Raji (cell line): ENCODE measurements around the gene SLCO2B1.

Experiments
- POLR2A ChIP-seq: IDR thresholded peaks from 2 replicates; pipeline ENCODE4 v1.6.1; 2011; ENCODE audit warnings: low read depth, low read length, control low read depth; ENCODE audit not compliant: insufficient read depth

Gene SLCO2B1

DNA sequence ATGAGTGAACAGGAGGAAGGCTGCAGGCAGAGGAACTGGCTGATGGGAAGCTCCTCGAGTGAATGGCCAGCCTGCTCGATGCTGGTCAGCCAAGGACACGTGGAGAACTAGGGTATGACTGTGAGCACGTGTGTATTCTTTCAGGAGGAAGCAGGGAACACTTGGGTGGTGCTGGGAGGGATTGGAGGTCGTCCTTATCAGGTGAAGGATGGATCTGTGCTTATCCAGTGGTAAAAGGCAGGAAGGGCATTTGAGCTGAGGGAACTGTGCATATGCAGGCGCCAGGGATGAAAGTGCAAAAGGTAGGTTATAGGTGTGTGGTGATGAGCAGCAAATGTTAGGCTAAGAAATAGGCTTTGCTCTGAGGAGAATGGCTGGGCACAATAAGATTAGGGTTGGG is 9.7 kb upstream of the SLCO2B1 start:
- no peak for TF ChIP-seq POLR2A

DNA sequence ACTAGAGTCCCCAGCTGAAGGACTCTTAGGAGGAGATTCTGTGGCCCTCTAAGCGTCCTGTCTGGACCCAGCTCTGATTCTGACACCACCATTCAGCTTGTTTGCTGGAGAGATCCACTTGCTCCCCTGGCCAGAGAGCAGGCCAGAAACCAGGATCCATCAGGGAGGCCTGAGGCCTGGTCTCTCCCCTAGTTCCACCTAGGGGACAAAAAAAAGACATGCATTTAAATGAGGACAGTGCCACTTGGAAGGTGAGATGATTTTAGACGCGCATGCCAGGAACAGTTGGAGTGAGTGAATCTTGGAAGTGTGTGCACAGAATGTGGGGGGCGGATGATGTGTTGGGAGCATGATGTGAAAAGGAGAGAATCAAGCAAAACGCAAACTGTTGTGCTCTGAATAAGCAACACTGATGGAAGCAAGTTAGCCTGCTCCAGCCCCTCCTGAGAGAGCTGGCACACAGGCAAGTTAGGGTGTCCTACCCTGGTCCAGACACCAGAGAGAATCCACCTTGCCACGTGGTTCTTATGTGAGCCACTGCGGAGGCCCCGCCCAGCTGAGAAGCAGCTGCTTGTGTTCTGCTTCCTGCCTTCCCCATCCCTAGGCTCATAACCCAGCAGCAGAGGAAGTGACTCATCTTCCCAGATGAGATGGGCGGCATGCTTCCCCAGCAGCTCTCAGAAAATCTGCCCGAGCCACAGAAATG is 8.0 kb upstream of the SLCO2B1 start:
- no peak for TF ChIP-seq POLR2A

DNA sequence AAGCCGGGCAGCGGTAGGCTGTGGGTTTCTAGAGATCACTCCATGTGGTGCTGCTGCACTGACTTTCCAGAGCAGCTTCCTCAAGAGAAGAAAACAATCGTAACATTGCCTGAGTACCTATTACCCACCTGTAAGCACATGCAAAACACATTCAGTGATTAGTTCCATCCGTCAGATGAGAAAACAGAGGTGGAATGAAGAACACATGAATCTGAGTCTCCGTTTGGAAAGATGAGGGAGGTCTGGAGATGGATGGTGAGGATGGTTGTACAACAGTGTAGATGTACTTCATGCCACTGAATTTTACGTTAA is 7.5 kb upstream of the SLCO2B1 start:
- no peak for TF ChIP-seq POLR2A

DNA sequence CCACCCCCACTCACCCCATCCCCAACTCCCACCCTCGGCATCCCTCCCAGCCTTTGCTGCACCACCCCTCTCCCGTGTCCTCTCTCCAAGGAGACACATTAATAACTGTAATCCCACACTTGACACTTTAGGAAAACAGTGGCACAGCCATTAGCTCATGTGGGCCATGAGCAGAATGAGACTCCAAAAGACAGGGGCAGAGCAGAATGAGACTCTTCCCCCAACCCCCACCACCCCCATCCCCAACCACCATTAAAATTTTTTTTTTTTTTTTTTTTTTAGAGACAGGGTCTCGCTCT is 6.2 kb upstream of the SLCO2B1 start:
- no peak for TF ChIP-seq POLR2A

DNA sequence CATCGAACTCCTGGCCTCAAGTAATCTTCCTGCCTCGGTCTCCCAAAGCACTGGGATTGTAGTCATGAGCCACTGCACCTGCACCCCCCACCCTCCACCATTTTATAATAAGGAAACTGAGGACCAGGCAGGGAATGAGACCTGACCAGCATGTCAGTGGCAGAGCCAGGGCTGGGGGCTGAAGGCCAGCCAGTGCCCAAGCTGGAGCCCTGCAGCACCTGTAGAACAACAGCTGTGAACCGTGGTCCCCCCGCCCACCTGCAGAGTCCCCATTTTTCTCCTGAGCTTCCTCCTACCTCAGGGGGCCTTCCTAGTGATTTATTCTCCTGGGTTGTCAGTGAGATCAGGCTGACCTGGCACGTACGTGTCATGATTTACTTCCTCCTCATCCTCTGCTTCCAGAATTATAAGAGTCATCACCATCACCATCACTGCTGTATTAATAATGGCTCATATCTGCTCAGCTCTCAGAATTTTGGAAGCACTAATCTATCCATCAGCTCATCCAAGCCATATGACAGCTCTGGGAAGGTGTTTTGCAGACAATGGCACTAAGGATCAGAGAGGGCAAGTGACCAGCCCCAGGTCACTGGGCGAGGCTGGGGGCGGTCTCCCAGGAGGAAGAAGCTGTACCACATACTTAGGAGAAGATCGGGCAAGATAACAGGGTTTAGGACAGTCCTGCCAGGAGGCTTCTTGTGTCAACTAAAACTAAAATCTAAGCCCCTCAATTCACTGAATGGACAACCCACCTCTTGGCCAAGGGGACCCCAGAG is 5.5 kb upstream of the SLCO2B1 start:
- no peak for TF ChIP-seq POLR2A

DNA sequence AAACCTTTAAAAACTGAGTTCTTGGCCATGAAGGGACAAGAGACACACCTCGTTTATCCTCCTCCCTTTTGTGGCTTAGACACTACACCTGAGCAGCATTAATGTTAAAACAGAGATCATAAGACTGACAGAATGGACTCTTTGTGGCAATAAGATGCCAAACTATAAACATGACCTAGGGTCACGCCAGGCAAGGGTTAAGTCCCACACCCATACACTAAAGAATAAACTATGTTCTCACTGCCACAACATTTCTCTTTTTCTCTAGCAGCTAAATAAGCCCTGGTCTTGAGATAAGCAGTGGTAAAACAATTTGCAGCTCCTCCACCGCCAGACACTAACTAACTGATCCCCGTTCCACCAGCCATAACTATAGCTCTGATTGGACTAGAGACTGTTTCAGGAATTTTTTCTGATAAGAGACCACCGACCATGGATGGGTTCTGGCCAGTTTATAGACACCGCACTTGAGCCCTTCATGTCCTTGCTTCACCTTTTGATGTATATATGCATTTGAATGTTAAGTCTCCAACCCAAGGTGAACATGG is 4.9 kb upstream of the SLCO2B1 start:
- no peak for TF ChIP-seq POLR2A

DNA sequence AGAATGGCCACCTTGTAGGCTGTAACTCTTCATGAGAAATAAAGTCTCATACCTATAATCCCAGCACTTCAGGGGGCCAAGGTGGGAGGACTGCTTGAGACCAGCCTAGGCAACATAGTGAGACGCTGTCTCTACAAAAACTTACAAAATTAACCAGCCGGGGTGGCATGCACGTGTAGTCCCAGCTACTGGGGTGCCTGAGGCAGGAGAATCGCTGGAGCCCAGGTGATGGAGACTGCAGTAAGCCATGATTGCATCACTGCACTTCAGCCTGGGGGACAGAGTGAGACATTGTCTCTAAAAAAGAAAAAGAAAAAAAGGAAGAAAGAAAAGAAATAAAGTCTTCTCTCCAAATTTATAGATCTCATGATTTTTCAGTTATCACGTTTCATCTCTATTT is 4.2 kb upstream of the SLCO2B1 start:
- TF ChIP-seq POLR2A, result no peak

DNA sequence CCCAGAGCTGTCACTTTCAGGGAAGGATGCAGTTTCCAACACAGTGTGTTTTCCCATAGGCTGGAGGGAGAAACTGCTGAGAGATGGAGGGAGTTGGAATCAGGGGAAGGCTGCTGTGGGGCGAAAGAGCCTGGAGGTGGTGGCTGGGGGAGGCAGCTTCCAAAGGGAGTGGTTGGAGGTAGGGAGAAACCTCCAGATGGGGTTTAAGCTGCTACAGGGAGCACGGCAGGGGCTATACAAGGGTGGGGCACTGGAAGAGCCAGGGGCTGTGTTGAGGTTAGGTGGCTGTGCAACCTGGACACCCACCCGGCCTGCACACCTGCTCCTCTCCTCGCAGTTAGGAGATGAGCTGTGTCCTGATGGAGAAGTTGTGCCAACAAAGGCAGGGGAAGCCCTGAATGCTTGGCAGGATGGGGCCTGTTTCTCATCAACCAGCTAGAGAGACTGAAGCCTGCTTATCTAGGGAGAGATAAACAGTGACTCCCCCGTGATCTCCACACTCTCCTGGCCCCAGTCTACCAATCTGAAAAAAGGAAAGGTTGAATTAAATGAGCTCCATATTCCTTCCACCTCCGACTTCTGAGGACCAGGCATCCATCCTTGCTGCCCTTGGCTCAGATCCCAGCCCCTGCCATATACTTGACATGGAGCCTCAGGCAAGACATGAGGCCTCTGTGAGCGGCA is 3.6 kb upstream of the SLCO2B1 start:
- no peak for TF ChIP-seq POLR2A

DNA sequence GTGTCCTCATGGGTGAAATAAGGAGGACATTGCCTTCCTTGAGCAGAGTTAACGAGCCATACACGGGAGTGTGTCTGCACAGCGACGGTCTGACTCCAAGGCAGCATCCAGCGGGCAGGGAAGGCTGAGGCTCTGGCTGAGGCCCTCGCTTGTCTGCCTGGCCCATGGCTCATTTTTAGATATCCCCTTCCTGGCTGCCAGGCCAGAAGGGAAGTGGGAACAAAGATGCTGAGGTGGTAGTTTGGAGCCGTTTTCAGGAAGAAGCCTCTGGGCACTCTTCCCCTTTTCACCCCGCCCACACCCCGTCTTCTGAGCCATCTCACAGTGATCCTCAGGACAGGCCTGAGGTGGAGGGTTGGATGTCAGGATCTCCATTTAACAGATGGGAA is 3.0 kb upstream of the SLCO2B1 start:
- no peak for TF ChIP-seq POLR2A

DNA sequence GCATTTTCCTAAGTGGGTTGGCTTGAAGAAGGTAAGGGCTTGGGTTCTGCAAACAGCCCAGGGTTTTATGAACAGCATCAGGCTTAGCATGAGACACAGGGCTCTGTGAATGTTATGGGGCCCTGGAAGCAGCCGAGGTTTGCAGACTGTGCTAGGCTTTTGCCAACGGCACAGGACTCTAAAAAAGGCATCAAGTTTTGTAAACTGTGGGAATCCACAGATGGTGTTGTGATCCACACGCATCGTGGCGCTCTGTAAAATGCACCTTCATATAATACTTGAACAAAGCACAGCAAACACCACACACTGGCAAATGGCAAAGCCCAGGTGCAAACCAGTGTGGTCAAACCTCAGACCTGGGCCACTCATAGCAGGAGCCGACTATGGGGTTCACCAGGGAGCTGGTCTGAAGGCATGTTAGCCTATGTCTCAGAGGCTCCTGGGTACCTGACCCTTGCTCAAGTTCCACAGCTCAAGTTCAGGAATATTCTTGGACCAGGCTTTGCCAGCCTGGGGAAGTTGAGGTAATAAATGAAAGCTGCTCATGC is 2.4 kb upstream of the SLCO2B1 start:
- no peak for TF ChIP-seq POLR2A

DNA sequence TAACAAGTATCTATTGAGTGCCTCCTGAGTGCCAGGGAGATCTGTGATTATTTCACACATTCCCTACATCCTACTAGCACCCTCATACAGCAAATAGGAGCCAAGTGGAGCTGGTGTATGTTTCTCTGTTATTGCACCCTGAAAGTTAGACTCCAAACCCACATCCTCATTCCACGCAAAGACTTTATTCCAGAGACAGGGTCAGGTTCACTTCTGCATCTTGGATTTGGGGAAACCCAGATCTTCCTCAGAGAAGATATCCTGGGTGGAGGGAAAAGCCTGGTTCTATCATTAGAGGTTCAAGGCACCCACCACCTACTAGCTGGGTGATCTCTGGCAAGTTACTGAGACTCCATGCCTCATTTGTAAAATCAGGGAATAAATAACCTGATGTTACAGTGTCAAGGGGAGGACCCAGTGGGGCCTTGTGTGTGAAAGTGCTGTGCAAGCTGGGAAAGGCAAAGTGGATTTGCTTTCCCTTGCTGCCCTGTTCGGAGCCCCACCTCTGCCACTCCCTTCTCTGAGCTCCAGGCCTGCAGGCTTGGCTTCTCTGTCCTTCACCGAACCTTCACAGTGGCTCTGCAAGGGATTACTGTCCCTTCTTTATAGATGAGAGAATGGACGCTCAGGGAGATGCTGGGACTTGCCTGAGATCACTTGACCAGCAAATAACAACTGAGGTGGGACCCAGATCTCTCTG is 991 bp upstream of the SLCO2B1 start:
- TF ChIP-seq POLR2A, result no peak

DNA sequence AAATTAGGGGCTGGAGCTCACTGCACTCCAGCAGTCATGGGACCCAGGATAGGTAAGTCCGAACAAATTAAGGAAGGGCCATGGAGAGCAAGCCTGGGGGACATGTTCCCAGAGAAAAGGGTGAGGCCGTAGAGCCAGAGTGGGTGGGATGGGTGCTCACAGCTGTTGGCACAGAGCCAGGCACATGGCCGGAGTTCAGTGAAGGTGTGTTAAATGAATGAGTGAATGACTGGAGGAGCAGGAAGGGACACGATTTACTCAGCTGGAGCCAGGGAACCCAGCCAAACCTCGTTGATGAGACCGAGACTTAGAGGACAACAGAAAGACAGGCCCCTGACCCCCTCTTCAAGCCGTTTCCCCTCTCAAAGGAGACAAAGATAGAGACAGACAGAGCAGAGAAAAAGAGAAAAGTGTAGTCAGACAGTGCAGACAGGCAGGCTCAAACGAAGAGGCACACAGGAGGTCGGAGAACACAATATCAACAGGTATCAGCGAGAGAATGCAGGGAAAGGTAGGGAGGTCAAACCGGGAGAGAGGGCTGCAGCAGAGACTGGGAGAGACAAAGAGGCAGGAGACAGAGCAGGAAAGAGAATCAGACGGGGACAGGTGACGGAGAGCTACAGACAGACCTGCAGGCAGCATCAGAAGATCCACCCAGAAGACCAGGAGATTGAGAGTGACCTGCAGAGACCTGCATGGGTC is 590 bp downstream of the SLCO2B1 start:
- no peak for TF ChIP-seq POLR2A

DNA sequence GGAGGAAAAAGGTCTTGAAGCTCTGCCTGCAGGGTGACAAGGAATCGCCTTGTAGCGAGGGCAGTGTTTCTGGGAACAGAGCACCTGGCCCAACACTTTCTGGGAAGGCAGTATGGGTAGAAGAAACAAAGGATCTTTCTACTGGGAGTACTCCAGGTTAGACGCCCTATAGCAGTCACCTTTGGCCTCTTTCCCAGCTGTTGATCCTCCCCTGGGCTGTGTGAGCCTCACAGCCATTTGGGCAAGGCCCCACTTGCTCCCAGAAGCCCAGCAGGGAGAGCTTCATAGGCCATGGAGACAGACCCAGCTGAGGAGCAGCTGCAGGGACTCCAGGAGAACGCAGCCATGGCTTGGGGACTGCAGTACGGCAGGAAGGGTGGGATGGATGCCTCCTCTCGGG is 1.2 kb downstream of the SLCO2B1 start:
- TF ChIP-seq POLR2A, result no peak

DNA sequence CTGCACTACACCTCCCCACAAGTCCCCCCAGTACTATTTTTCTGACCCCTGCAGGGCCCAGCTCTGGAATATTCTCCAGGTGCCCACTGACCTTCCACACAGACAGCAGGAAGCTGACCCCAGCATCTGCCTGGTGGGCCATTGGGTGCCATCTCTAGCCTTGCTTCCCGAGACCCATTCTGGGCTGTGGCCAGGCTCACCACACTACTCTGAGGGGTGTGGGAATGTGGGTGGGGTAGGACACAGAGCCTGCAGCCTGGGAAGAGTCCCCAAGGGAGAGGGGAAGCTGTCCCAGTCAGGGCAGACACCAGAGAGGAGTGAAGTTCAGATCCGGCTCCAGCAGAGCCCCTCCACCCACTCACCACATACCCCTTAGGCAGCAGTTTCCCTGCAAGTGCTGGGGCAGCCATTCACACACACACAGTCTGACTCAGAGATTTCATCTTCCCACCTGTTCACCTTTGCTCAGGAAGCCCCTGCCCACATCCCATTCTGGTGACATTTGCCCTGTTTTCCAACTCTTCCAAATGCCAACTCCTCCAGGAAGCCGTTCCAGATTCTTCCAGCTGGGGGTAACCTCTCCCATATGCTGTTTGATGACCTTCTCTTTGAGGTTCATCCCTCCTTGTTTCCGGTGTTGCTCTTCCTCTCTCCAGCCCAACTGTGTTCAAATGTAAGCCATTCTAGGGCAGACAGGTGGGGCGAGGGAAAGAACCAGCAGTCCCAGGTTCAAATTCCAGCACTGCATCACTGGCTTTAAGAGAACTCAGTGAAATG is 1.9 kb downstream of the SLCO2B1 start:
- no peak for TF ChIP-seq POLR2A
